Measurements from ENCODE around the gene RPL28.

Gene RPL28

DNA sequence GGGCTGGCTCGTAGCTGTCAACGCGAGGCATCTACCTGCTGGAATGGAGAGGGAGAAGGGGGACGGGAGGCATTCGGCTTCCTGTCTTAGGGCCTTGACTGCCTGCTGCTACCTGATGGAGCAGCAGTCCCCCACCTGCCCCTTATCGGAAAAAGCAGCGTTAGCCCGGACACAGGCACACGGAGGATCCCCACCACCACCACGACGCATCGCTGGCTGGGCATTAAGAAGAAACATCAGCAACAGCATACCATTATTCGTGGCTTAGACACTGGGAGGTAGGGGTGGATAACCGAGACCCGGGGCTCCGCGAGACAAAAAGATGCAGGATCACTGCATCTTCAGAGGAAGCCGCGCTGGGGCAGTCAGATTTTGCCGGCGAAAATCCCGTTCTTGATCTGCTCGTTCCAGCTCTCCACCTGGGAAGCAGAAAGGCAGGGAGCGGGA is 32.4 kb upstream of the RPL28 start:
- DNase-seq (ENCODE audit: low read depth), result no peak

DNA sequence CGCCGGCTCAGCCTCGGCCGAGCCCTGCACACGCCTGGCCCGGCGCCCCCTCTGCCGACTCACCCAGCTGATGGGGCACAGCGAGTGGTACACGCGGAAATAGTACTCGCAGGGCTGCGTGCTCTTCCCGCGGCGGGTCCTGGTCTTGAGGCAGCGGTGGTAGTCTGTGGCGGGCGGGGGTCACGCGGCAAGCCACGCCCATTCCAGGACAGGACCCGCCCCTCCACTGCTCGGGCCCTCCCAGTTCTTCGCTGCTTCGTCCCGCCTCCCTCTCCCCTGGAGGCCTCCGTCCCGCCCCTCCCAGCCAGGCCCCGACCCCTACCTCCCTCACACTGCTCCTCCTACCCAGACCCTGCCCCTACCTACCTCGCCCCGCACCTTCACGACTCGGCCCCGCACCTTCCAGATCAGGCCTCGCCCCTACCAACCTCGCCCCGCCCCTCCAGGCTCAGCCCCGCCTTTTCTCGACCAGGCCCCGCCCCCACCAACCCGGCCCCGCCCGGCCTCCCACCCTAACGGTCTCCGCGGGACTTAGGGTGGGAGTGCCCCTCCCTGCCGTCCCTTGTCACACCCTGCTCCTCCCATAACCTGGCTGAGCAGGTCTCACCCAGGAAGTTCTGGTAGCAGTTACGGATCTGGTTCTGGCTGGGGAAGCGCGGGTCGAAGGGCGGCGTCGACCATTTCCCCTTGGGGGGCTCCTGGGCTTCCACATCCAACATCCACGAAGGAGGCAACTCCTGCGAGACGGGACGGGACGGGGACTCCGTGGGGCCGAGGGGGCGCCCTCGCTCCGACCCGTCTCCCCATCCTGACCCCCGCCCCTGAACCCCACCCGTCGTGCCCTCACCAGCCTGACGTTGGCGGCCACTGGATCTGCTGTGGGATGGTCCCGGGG is 31.7 kb upstream of the RPL28 start:
- peak; percentile 59 for DNase-seq (ENCODE audit: low read depth)

DNA sequence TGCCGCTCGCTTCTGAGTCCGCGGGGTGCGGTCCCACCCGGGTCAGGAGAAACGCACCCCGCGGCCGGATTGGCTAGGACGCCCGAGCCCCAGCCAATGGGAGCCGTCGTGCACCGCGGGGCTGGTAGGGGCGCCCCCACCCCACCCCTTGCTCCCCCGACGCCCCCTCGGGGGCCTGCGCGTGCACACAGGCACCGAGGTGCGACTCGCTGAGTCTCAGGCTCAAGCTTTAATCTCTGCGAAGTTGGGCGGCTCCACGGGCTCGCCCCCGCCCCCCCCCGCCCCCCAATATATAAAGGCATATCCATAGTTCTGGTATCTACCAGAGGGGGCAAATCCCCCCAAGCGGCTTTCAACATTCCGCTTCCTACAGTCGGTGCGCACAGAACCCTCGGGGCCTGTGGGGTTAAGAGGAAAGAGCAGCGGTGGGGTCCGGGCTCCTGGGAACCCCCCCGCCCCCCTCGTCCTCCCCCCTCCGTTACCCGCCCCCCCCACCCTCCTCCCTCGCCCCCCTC is 31.0 kb upstream of the RPL28 start, which contains the start of gene COX6B2:
COX6B2 (minus strand) TSS at position 22 of the 515 bp plus-strand sequence. CDS start 198 bp downstream, outside the sequence.
- no peak for DNase-seq (ENCODE audit: low read depth)

DNA sequence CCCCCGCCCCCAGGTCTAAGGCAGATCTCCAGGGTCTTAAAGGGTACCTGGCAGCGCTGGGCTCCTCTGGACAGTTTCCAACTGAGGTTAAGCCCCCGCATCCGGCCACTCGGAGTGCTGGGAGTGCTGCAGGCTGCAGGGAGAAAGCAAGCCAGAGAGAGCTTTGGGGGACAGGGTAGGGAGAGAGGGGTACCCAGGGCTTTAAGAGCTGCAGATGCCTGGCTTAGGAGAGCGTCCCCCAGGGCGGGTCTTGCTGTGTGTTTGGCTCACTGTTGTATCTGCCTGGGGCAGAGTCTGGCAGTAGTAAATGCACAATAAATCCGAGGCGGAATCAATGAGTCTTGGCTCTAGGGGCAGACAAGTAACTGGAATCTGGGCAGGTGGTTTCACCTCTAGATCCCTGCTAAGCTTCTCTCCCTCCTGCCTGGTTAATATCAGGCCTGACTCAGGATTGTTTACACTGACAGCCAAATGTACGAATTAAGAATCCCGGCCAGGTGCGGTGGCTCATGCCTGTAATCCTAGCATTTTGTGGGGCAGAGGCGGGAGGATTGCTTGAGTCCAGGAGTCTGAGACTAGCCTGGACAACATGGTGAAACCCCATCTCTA is 30.4 kb upstream of the RPL28 start:
- DNase-seq (ENCODE audit: low read depth), result no peak

DNA sequence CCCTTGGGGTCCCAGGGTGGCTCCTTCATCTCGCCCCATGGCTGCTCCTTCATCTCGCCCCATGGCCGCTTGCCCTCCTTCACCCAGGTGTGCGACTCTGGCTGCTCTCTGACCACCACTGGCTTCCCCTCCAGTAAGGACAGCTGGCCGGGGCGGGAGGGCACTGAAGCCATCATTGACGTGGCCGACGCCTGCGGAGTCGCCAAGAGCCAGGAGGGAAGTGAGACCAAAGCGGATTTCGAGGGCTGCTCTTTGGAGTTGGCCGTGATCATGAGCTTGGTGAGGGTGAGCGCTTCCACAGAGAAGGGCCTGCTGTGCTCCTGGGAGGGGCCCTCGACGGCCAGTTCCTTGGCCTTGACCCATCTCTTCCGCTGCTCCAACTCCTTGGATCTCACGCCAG is 27.2 kb upstream of the RPL28 start:
- DNase-seq (ENCODE audit: low read depth), result no peak

DNA sequence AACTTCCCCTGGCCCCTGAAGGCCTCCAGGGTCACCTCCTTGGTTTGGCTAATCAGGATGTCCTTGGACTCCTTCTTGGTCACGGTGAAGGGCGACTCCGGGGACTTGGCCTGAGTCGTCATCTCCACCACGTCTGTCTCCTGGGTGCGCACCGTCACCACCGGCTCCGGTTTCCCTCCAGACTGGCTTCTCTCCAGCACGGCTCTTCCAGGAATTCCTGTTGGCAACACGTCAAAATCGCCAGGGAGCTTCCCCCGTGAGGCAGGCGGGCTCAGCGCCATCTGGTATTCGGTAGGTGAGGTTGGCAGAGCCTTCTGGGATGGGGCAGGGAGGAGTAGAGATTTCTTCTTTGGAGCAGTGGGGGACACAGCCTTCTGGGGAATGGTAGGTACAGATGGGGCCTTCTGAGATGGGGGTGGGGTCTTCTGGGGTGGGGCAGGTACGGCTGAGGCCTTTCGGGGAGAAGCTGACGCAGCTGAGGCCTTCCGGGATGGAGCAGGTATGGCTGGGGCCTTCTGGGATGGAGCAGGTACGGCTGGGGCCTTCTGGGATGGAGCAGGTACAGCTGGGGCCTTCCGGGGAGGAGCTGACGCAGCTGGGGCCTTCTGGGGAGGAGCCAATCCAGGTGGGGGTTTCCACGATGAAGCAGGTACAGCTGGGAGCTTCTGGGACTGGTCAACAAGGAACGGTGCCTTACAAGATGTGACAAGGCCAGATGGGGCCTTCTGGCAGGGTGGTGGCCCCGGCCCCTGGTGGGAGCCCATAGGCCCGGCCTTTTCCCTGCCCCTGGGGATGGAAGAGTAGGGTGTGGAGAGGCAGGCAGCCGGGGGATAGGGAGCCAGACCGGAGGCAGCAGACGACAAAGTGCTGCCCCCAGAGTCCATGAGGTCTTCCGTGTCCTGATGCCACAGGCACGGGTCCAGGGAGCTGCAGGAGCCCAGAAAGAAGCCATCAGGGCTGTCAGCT is 26.5 kb upstream of the RPL28 start:
- no peak for DNase-seq (ENCODE audit: low read depth)

DNA sequence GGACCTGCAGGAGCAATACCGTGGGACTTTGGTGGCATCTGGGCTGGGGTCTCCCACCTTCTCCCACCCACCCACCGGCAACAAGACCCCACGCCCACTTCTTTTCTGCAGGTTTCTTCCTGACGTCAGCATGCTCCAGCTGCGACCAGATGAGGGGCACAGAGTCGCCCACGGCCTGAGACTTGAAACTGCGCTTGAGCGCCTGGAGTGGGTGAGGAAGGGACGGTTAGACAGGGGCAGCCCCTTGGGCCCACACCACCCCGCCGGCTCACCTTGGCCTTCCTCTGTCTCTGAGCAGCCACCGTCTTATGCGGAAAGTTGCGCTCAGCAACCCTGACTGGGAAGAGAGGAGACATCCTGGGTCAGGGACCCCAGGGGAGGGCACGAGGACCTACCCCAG is 24.8 kb upstream of the RPL28 start:
- no peak for DNase-seq (ENCODE audit: low read depth)

DNA sequence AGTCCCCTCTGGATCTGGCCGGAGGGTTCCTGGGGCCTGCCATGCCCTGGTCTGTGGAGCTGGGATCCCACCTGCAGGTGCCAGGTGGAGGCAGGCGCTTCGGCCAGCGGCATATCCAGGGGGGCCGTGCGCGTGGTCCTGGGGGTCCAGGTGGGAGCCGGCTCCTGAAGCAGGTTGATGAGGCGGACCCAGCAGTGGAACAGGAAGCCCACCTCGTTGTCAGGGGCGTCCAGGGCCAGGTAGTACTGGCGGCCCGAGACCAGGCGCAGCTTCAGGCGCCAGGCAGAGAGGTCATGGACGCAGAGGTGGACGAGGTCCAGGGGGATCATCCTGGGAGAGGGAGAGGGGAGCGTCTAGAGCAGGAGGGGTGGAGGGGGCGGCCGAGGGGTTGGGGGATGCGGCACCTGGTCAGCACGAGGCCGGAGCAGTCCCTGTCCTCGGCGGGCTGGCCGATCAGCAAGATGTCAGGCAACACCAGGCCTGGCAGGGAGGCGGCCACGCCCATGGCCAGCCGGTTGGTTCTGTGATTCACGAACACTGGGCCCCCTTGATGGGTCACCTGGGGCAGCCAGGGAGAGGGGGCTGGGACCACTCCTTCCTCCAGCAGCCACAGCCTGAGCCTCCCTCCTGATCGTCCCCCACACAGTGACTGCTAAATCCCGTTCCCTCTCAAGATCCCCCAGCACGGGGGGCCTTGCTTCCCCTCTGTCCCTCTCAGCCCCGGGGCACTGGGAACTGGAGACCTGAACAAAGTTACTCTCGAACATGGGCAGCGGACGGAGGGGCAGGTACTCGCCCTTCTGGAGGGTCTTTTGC is 23.4 kb upstream of the RPL28 start:
- DNase-seq (ENCODE audit: low read depth), result no peak

DNA sequence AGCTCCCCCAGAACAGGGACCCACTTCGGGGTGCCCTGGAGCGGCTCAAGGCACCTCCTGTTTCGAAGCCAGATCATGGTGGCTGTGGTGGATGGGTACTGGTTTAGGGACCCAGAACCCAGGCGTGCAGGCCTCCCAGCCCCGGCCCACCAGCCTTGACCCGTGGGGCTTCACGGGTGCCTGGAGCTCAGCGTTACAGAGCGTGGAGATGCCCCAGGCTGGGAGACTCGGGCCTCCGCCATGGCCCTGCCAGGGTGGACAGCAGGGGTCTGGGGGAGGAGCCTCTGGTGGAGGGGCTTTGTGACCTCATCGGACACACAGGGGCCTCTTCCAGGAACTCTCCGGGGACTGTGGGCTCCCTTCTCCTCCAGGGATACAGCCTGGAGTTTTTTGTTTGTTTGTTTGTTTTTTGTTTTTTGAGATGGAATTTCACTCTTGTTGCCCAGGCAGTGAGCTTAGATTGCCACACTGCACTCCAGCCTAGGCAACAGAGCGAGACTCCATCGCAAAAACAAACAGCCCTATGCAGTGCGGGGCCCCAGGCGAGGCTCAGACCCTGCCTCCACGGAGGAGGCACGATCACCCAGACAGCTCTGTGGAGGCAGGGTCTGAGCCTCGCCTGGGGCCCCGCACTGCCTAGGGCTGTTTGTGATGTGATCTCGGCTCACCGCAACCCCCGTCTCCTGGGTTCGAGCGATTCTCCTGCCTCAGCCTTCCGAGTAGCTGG is 22.6 kb upstream of the RPL28 start, which contains the start of gene GARIN5B:
GARIN5B (minus strand) TSS at position 271 of the 727 bp plus-strand sequence; CDS start at position 77, 194 bp downstream.
- no peak for DNase-seq (ENCODE audit: low read depth)

DNA sequence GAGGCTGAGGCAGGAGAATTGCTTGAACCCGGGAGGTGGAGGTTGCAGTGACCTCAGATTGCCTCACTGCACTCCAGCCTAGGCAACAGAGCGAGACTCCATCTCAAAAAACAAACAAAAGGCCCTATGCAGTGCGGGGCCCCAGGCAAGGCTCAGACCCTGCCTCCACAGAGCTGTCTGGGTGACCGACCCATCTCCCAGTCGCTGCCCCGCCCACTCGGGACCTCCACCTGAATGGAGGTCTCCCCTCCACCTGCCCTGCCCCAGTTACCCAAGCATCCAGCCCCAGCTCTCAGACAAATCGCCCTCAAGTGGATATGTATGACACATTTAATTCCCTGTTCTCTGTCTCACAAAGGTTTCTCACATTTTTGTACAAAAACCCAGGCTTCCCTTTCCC is 20.5 kb upstream of the RPL28 start:
- DNase-seq (ENCODE audit: low read depth), result no peak

DNA sequence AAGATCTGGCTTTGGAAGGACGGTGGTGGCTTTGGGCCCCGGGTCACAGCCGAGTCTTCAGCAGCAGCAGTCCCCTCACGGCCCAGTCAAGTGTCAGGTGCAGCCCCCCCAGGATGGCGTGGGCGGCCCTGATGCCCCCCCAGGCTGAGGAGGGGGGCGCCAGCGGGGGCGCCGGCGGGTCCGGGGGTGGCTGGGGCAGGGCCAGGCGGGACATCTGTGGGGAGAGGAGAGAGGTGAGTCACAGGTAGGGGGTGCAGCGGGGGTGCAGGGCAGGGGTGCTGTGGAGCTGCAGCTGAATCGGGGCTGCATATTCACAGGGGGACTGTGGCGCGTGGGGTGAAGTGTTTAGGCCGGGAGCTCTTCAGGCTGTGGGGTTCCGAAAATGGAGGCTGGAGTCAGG is 19.8 kb upstream of the RPL28 start:
- DNase-seq (ENCODE audit: low read depth), result no peak

DNA sequence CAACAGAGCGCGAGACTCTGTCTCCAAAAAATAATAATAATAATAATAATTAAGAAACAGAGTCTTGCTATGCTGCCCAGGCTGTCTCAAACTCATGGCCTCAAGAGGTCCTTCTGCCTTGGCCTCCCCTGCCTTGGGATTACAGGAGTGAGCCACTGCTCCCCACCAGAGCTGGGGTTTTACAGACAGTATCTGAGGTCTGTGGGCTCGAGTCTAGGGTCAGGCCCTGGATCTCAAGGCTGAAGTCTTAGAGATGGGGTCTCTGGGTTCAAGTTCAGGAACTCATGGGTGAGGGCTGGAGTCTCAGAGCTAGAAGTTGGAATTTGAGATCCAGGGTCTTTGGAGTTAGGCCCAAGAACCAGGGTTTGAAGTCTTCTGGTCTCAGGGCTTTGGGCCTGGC is 18.9 kb upstream of the RPL28 start:
- DNase-seq (ENCODE audit: low read depth), result no peak

DNA sequence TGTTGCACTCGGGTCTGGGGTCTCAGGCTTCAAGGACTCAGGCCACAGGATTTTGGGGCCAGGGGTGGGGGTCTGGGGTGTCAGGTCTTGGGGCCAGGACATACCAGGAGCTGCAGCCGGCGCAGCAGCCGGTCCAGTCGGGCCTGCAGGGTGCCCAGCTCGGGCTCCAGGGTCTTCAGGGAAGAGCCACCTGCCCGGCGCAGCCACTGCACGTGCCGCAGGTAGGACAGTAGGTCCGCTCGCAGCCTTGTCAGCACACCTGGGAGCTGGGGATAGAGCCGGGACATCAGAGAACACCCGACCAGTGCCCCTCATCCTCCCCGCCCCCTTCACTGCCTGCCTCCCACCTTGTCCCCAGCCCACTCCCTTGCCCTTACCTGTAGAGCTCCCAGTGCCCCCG is 17.6 kb upstream of the RPL28 start:
- no peak for DNase-seq (ENCODE audit: low read depth)

DNA sequence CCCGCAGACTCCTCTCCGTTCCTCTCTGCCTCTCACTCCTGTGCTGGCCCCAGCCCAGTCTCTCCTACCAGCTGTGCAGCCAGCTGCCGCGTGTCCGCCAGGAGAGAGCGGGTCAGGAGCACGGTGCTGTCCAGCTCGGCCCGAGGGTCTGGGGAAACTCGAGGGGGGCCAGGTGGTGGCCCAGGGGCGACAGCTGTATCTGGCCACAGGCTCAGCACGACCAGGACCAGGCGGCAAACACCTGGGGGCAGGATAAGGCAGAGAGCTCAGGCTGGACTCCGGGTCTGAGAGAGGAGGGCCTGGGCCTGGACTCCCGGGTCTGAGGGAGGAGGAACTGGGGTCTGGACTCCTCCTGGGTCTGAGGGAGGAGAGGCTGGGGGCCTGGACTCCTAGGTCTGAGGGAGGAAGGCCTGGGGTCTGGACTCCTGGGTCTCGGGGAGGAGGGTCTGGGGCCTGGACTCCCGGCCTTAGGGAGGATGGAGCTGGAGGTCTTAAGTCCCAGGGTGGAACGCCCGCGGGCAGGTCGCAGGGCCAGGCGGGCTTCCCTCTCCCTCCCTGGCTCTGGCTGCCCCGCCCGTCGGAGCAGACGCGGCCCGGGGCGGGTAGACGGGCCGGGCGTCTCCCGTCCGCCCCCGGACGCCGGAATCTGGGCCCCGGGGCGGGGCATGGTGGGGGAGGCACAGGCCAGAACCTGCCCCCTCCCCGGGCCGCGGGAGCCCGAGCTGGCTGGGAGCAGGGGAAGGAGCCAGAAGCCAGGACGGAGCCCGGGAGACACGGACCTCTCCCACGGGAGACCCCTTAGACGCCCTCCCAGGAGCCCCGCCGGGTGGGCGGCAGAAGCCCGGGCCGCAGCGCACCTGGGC is 16.8 kb upstream of the RPL28 start:
- DNase-seq (ENCODE audit: low read depth), result no peak

DNA sequence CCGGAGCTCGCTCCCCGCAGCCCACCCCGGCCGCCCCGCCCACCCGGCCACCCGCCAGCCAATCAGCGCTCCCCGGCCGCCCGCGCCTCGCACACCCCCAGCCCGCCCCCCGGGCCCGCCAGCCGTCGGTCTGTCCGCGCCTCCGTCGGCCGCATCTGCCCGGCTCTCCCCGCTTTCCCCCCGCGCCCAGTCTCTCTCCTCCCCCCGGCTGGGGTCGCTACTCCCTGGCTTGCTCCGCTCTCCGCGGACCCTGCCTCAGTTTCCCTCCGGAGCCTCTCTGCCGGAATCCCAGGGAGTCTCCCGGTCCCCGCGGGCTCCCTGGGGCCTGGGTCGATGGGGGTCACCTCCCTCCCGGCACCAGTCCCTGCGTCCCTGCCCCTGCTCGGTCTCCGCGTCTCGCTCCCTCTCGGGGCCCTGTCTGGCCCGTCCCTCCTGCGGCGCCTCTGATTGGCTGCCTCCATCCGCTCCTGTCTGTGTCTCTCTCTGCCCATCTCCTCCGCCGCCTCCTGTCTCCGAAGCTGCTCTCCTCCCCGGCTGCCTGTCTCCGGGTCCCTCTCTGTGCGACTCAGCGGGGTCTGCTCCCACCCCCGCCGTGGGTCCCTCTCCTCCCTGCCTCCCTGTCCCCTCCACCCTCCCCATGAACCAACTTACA is 16.0 kb upstream of the RPL28 start:
- DNase-seq (ENCODE audit: low read depth), result no peak

DNA sequence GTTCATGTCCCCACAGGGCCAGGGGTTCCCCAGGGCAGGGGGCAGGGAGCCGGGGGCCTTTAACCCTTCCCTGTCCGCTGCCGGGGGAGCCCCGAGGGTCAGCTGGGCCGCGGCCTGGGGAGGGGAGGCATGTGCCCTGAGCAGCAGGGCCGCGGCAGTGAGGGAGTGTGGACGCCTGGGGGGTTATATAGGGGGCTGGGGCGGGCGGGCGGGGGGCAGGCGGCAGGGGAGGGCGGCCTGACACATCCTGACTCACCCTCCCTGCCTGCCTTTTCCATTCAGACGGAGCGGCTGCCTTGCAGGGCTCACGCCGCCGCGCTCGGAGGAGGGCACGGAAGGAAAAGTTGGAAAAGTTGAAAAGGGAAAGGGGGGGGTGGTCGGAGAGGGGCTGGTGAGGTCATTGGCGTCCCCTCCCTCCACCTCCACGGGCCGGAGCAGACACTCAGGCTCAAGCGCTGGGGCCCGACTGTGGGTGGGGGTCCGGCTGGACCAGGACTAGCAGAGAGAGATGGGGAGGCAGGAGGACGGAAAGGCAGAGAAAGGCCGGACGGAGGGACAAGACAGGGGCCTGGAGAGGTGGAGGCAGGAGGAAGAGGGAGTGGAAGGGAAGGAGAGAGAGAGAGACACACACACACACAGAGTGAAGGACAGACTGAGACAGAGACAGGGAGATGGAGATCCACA is 15.3 kb upstream of the RPL28 start, which contains the start of gene IL11:
IL11 (minus strand) TSS at position 159 of the 684 bp plus-strand sequence; CDS start at position 6, 153 bp downstream.
- no peak for DNase-seq (ENCODE audit: low read depth)

DNA sequence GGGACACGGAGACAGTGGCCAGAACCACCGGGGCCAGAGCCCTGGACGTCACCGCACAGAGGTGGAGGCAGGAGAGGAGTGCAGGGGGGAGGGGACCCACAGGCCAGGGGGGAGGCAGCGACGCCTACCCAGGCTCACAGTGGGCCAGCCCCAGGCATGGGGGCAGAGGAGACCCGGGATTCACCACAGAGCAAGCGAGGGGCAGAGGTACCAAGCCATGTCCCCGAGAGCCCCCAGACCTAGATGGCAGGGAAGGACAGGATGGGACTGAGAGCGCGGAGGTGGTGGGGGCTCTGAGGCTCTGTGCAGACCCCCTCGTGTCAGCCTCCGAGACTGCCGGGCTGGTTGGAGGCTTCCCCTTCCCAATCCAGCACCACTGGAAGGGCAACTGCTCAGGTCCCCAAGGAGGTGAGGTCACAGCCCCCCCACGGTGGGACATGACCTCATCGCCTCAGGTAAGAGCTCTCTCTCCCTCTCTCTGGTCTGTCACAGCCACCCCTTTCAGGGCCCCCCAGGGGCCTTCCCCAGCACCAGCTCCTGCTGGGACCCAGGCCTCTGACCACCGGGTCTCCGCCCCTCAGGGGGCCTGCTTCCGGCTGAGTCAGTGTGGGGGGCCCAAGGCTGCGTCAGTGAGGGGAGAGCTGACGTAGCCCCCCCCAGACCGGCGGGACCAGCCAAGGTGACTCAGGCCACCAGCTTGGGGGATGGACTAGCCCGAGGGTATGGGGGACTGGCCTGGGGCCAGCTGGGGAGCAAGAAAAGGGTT is 13.2 kb upstream of the RPL28 start:
- no peak for DNase-seq (ENCODE audit: low read depth)
